Measurements from ENCODE around the gene SLC17A2.

SLC17A2 gene

GRCh38 chr6:25922301-25922700 is 8.2 kb downstream of the SLC17A2 start:
- no peak overlapping the region for H3K27ac ChIP-seq
- no peak for DNase-seq (ENCODE audit: low read depth, low spot score)

GRCh38 chr6:25921525-25922203 is 8.8 kb downstream of the SLC17A2 start:
- no peak overlapping the region for H3K27ac ChIP-seq
- DNase-seq (ENCODE audit: low read depth, low spot score), result no peak

- H3K27ac ChIP-seq, result no peak overlapping the region
- DNase-seq (ENCODE audit: low read depth, low spot score), result no peak
Observed at GRCh38 chr6:25919657-25920056, 10.8 kb downstream of the SLC17A2 start.

- DNase-seq (ENCODE audit: low read depth, low spot score), result no peak
- H3K27ac ChIP-seq, result no peak overlapping the region
Observed at GRCh38 chr6:25918083-25918683, 12.3 kb downstream of the SLC17A2 start.

- H3K27ac ChIP-seq, result no peak overlapping the region
- no peak for DNase-seq (ENCODE audit: low read depth, low spot score)
Observed at GRCh38 chr6:25916789-25917490, 13.6 kb downstream of the SLC17A2 start.

- no peak overlapping the region for H3K27ac ChIP-seq
- DNase-seq (ENCODE audit: low read depth, low spot score), result no peak
Observed at GRCh38 chr6:25916330-25916729, 14.2 kb downstream of the SLC17A2 start.

GRCh38 chr6:25913741-25914140 is 16.8 kb downstream of the SLC17A2 start:
- no peak overlapping the region for H3K27ac ChIP-seq
- DNase-seq (ENCODE audit: low read depth, low spot score), result no peak

- H3K27ac ChIP-seq, result no peak overlapping the region
- no peak for DNase-seq (ENCODE audit: low read depth, low spot score)
Observed at GRCh38 chr6:25911351-25911750, 19.1 kb downstream of the SLC17A2 start.

- no peak for DNase-seq (ENCODE audit: low read depth, low spot score)
- no peak overlapping the region for H3K27ac ChIP-seq
Observed at GRCh38 chr6:25907475-25908014, 22.9 kb downstream of the SLC17A2 start.

- DNase-seq (ENCODE audit: low read depth, low spot score), result no peak
Observed at GRCh38 chr6:25903467-25904099, 26.9 kb downstream of the SLC17A2 start.

GRCh38 chr6:25902071-25902470 is 28.4 kb downstream of the SLC17A2 start:
- no peak for DNase-seq (ENCODE audit: low read depth, low spot score)
- H3K27ac ChIP-seq, result no peak overlapping the region

More at GRCh38 chr6:25903467-25904099, 26.9 kb downstream of the SLC17A2 start:
- no peak overlapping the region for H3K27ac ChIP-seq

- no peak for DNase-seq (ENCODE audit: low read depth, low spot score)
- no peak overlapping the region for H3K27ac ChIP-seq
Observed at GRCh38 chr6:25900843-25901242, 29.6 kb downstream of the SLC17A2 start.

- H3K27ac ChIP-seq, result no peak overlapping the region
- DNase-seq (ENCODE audit: low read depth, low spot score), result no peak
Observed at GRCh38 chr6:25899580-25900408, 30.7 kb downstream of the SLC17A2 start.

GRCh38 chr6:25899123-25899522 is 31.4 kb downstream of the SLC17A2 start:
- H3K27ac ChIP-seq, result no peak overlapping the region
- no peak for DNase-seq (ENCODE audit: low read depth, low spot score)

GRCh38 chr6:25898289-25898977 is 32.1 kb downstream of the SLC17A2 start:
- H3K27ac ChIP-seq, result no peak overlapping the region
- DNase-seq (ENCODE audit: low read depth, low spot score), result no peak

GRCh38 chr6:25896252-25896651 is 34.2 kb downstream of the SLC17A2 start:
- DNase-seq (ENCODE audit: low read depth, low spot score), result no peak
- no peak overlapping the region for H3K27ac ChIP-seq

GRCh38 chr6:25895771-25896170 is 34.7 kb downstream of the SLC17A2 start:
- no peak overlapping the region for H3K27ac ChIP-seq
- no peak for DNase-seq (ENCODE audit: low read depth, low spot score)

GRCh38 chr6:25893778-25894177 is 36.7 kb downstream of the SLC17A2 start:
- DNase-seq (ENCODE audit: low read depth, low spot score), result no peak
- no peak overlapping the region for H3K27ac ChIP-seq

- DNase-seq (ENCODE audit: low read depth, low spot score), result no peak
- H3K27ac ChIP-seq, result no peak overlapping the region
Observed at GRCh38 chr6:25892877-25893276, 37.6 kb downstream of the SLC17A2 start.
